Ishikawa (cell line): ENCODE data around the gene TNRC6A.

ENCODE experiments used
- CEBPB ChIP-seq: IDR thresholded peaks from 2 replicates; pipeline ENCODE4 v1.6.1; 2012
- MAX ChIP-seq: IDR thresholded peaks from 2 replicates; pipeline ENCODE4 v1.6.1; 2012
- RAD21 ChIP-seq: IDR thresholded peaks from 2 replicates; pipeline ENCODE4 v1.6.1; 2012; ENCODE audit warnings: low read depth
- TAF1 ChIP-seq: IDR thresholded peaks from 2 replicates; pipeline ENCODE4 v1.6.1; 2012; ENCODE audit warnings: low read depth, mild to moderate bottlenecking
- TEAD4 ChIP-seq: IDR thresholded peaks from 2 replicates; pipeline ENCODE4 v1.6.1; 2012
- USF1 ChIP-seq: IDR thresholded peaks from 2 replicates; pipeline ENCODE4 v1.6.1; 2012

GRCh38 chr16:24822974-24823373, 93.5 kb downstream of the TNRC6A start:
- TF ChIP-seq TEAD4 (no peak), RAD21 (no peak), MAX (no peak), TAF1 (no peak), CEBPB (no peak), USF1 (no peak)
